H1 (cell line): ENCODE results near the gene HES4. TPM values are rescaled to one million over a fixed set of nuclear protein-coding genes. Genes with fewer than 3 reads are reported as not detected.

Experiments
- CTCF ChIA-PET: fragments of 300-600 bp; sonication (Branson Sonifier 250); formaldehyde crosslinking; loops from one replicate; lab custom pipeline; 2021; ENCODE audit not compliant: partially characterized antibody; lab: Charles Lee
- POLR2A ChIA-PET: fragments of 300-600 bp; sonication (Branson Sonifier 250); formaldehyde crosslinking; loops from one replicate; lab custom pipeline; 2021; ENCODE audit warnings: inconsistent platforms; ENCODE audit not compliant: partially characterized antibody; lab: Charles Lee
- DNase-seq, 2 experiments: peaks; one replicate each; pipeline versions ENCODE4 v3.0.0 to v3.0.0-alpha.2; 2010 to 2022; ENCODE audit warnings: low spot score in 2 of 2, low read depth in 1 of 2, mixed read lengths in 1 of 2
- FAIRE-seq: peaks from 2 replicates; lab custom pipeline; 2011; peaks lifted over from hg19 to GRCh38; lab: Jason Lieb, UNC
- H2AFZ ChIP-seq: 2 replicates; pipeline ENCODE4 v1.8.1; 2012; ENCODE audit warnings: low read length, inconsistent platforms
- H2AK5ac ChIP-seq: 2 replicates; pipeline ENCODE4 v1.6.1; 2013; ENCODE audit warnings: low read depth, low read length
- H2BK120ac ChIP-seq: replicated peaks from 2 replicates; pipeline ENCODE3; 2013; ENCODE audit warnings: low read depth, low read length, inconsistent platforms
- H2BK12ac ChIP-seq: 2 replicates; pipeline ENCODE4 v1.6.1; 2013; ENCODE audit warnings: low read depth, low read length
- H2BK15ac ChIP-seq: 2 replicates; pipeline ENCODE4 v1.6.1; 2013; ENCODE audit warnings: low read length
- H2BK20ac ChIP-seq: 2 replicates; pipeline ENCODE4 v1.6.1; 2013; ENCODE audit warnings: low read length
- H2BK5ac ChIP-seq: 2 replicates; pipeline ENCODE4 v1.6.1; 2013; ENCODE audit warnings: low read depth, low read length
- H3K14ac ChIP-seq: 2 replicates; pipeline ENCODE4 v1.6.1; 2013; ENCODE audit warnings: inconsistent platforms; ENCODE audit not compliant: insufficient read length
- H3K18ac ChIP-seq: 2 replicates; pipeline ENCODE4 v1.6.1; 2013; ENCODE audit warnings: low read length; ENCODE audit errors: extremely low read depth
- H3K23ac ChIP-seq: 2 replicates; pipeline ENCODE4 v1.6.1; 2013; ENCODE audit warnings: inconsistent platforms; ENCODE audit not compliant: insufficient read length
- H3K23me2 ChIP-seq: 2 replicates; pipeline ENCODE4 v1.6.1; 2013; ENCODE audit warnings: low read depth, low read length
- H3K27ac ChIP-seq: 2 replicates; pipeline ENCODE4 v1.6.1; 2011; ENCODE audit warnings: low read depth, low read length, inconsistent platforms
- H3K27me3 ChIP-seq, 4 experiments: replicated peaks in 1 of 4; 1 replicate in 1 of 4; 2 replicates in 3 of 4; pipeline versions ENCODE4 v1.6.1 to v1.8.1; 2011 to 2013; ENCODE audit warnings: low read length in 3 of 4, mild to moderate bottlenecking in 3 of 4, inconsistent platforms in 2 of 4, mixed read lengths in 2 of 4, moderate library complexity in 1 of 4; ENCODE audit not compliant: control insufficient read depth in 3 of 4, insufficient read depth in 3 of 4; ENCODE audit errors: extremely low read depth in 1 of 4
- H3K36me3 ChIP-seq, 4 experiments: 2 replicates each; pipeline versions ENCODE4 v1.6.1 to v1.8.1; 2011 to 2013; ENCODE audit warnings: mild to moderate bottlenecking in 4 of 4, low read length in 3 of 4, moderate library complexity in 2 of 4, control low read depth in 1 of 4, inconsistent platforms in 1 of 4; ENCODE audit not compliant: insufficient read depth in 4 of 4, control insufficient read depth in 2 of 4
- H3K4ac ChIP-seq: replicated peaks from 2 replicates; pipeline ENCODE3; 2013; ENCODE audit warnings: low read length, low read depth, mixed read lengths, inconsistent platforms; ENCODE audit not compliant: insufficient read length
- H3K4me1 ChIP-seq, 4 experiments: replicated peaks in 1 of 4; 1 replicate in 1 of 4; 2 replicates in 3 of 4; pipeline versions ENCODE4 v1.6.1 to v1.8.1; 2011 to 2013; ENCODE audit warnings: low read length in 3 of 4, inconsistent platforms in 2 of 4, mixed read lengths in 1 of 4; ENCODE audit not compliant: insufficient read depth in 4 of 4, control insufficient read depth in 3 of 4
- H3K4me2 ChIP-seq, 2 experiments: 2 replicates each; pipeline versions ENCODE4 v1.6.1 to v1.8.1; 2011 to 2013; ENCODE audit warnings: low read depth in 2 of 2, low read length in 2 of 2, control low read depth in 1 of 2, inconsistent platforms in 1 of 2, mild to moderate bottlenecking in 1 of 2; ENCODE audit not compliant: insufficient read depth in 1 of 2
- H3K4me3 ChIP-seq, 4 experiments: fragments of 200-600, 300-600 bp in 1 of 4; sonication (generic), shearing (Covaris generic), sonication (Bioruptor Twin) in 1 of 4; 2 replicates each; pipeline versions ENCODE4 v1.5.1 to v1.8.1; 2011 to 2016; ENCODE audit warnings: low read length in 4 of 4, low read depth in 3 of 4, control low read depth in 2 of 4, inconsistent platforms in 2 of 4, mild to moderate bottlenecking in 2 of 4, mixed read lengths in 1 of 4, moderate library complexity in 1 of 4; ENCODE audit not compliant: insufficient read depth in 2 of 4; ENCODE audit errors: extremely low read depth in 1 of 4
- H3K56ac ChIP-seq: replicated peaks from 2 replicates; pipeline ENCODE3; 2013; ENCODE audit warnings: low read depth, mild to moderate bottlenecking, mixed read lengths, low read length, inconsistent platforms; ENCODE audit not compliant: insufficient read length
- H3K79me1 ChIP-seq: 2 replicates; pipeline ENCODE4 v1.6.1; 2013; ENCODE audit warnings: low read depth, low read length, control low read depth
- H3K79me2 ChIP-seq, 2 experiments: 2 replicates each; pipeline versions ENCODE4 v1.6.1 to v1.8.1; 2012 to 2013; ENCODE audit warnings: low read length in 2 of 2, mild to moderate bottlenecking in 2 of 2, inconsistent platforms in 1 of 2; ENCODE audit not compliant: insufficient read depth in 2 of 2, control insufficient read depth in 1 of 2
- H3K9ac ChIP-seq, 4 experiments: replicated peaks in 1 of 4; 1 replicate in 1 of 4; 2 replicates in 3 of 4; pipeline versions ENCODE4 v1.6.1 to v1.8.1; 2011 to 2013; ENCODE audit warnings: low read depth in 3 of 4, low read length in 3 of 4, control low read depth in 2 of 4, mild to moderate bottlenecking in 2 of 4, moderate library complexity in 2 of 4, inconsistent platforms in 1 of 4; ENCODE audit errors: extremely low read depth in 1 of 4
- H3K9me3 ChIP-seq, 2 experiments: 2 replicates each; pipeline versions ENCODE4 v1.6.1 to v1.8.1; 2012 to 2013; ENCODE audit warnings: mild to moderate bottlenecking in 2 of 2, moderate library complexity in 2 of 2, control low read depth in 1 of 2, inconsistent platforms in 1 of 2, low read depth in 1 of 2, low read length in 1 of 2, mixed read lengths in 1 of 2; ENCODE audit not compliant: insufficient read depth in 2 of 2
- H4K20me1 ChIP-seq, 2 experiments: replicated peaks in 1 of 2; 2 replicates each; pipeline versions ENCODE3 to v1.8.1; 2011 to 2013; ENCODE audit warnings: inconsistent platforms in 2 of 2, low read length in 2 of 2, mild to moderate bottlenecking in 1 of 2; ENCODE audit not compliant: insufficient read depth in 2 of 2, control insufficient read depth in 1 of 2
- H4K5ac ChIP-seq: 2 replicates; pipeline ENCODE4 v1.6.1; 2013; ENCODE audit warnings: low read length, low read depth, mixed read lengths, inconsistent platforms; ENCODE audit not compliant: insufficient read length
- H4K8ac ChIP-seq: 2 replicates; pipeline ENCODE4 v1.8.0; 2013; ENCODE audit warnings: mild to moderate bottlenecking, moderate library complexity, low read length, inconsistent platforms; ENCODE audit not compliant: insufficient read depth; ENCODE audit errors: extremely low read depth
- H4K91ac ChIP-seq: replicated peaks from 2 replicates; pipeline ENCODE3; 2013; ENCODE audit warnings: low read length, mixed read lengths, inconsistent platforms; ENCODE audit not compliant: insufficient read length
- EZH2 ChIP-seq: fragments of 200-600 bp; sonication (generic); IDR thresholded peaks from 2 replicates; pipeline ENCODE4 v1.7.1; 2012; ENCODE audit warnings: low read depth, mild to moderate bottlenecking, moderate library complexity, low read length, inconsistent platforms; ENCODE audit not compliant: severe bottlenecking
- KDM1A ChIP-seq: fragments of 200-600, 300-600 bp; sonication (generic); IDR thresholded peaks from 2 replicates; pipeline ENCODE4 v1.7.1; 2016; ENCODE audit warnings: mild to moderate bottlenecking, low read length, borderline replicate concordance
- WGBS, 2 experiments: shearing (Covaris generic) in 1 of 2; methylation state at CpG; one replicate each; pipeline versions ENCODE4 v1.1.6 to v1.1.7; 2013 to 2015; ENCODE audit warnings: low lambda C conversion rate in 2 of 2, mixed read lengths in 2 of 2, inconsistent platforms in 1 of 2, low coverage in 1 of 2, missing lambda C conversion rate in 1 of 2; ENCODE audit not compliant: insufficient replicate concordance in 2 of 2, insufficient coverage in 1 of 2, insufficient read length in 1 of 2; ENCODE audit errors: extremely low coverage in 1 of 2, missing lambda C conversion rate in 1 of 2; 5-methylcytosine and 5-hydroxymethylcytosine counted together
- polyA plus RNA-seq, 7 experiments: library from polyadenylated mRNA; depleted of rRNA in 3 of 7; stranded (reverse) in 5 of 7; unstranded in 2 of 7; fragments of >200 nt in 5 of 7; fragments of 200-250 nt in 2 of 7; gene quantifications; 1 replicate in 5 of 7; 2 replicates in 1 of 7; 4 replicates in 1 of 7; pipeline versions ENCODE4 v1.2.1 to v1.2.3, GENCODE V29; 2011 to 2013; ENCODE audit warnings: missing spikeins in 2 of 7, mixed read lengths in 2 of 7
- total RNA-seq: library from RNA; stranded (reverse); fragmentation: NEBNext Ultra II Directional; extraction: Animal tissue kit (Norgen Biotek cat#: 25700); gene quantifications from 2 replicates; pipeline ENCODE4 v1.2.1, GENCODE V29; 2021

HES4 gene
- total and polyA plus RNA-seq, 2 of the 8 experiments (the other 6 are each of a cell fraction or from before 2014, with no cell fraction given) = 2.8 to 3.5 TPM

DNA sequence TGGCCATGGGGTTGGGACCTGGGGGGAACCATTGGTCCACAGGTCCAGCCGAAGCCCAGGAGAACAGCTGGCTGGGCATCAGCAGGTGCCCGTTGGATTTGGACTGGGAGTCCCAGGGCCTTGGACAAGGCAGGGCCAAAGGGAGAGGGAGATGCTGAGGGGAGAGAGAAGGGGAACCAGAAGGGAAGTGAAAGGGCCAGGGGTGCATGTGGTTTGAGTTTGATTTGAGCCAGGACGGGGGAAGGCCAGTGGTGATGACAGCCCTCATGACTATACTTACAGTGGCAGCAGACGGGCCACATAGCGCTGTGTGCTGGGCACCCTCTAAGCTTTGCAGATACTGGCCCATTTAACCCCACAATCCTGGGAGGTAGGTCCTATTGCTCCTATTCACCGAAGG, 38.8 kb upstream of the HES4 start:
- Histone ChIP-seq H3K79me1 (peaks cover 5% of the 10 kb centered on the region; the same call in 1 of the 2 replicates), H2BK5ac (no peak overlapping the region), H3K9ac (no peak overlapping the region), H2BK15ac (no peak overlapping the region), H3K56ac (no peak overlapping the region), H2AFZ (no peak overlapping the region), H3K27ac (no peak overlapping the region), H2BK12ac (no peak overlapping the region), H2AK5ac (no peak overlapping the region), H3K4me2 (no peak overlapping the region; a peak in 1 of 4 replicates), H4K20me1 (peaks cover 53 to 68% of the 10 kb centered on the region in 2 experiments), H3K79me2 (no peaks in the 10 kb centered on the region), H3K14ac (no peak overlapping the region), H3K23me2 (peaks cover 13% of the 10 kb centered on the region; the same call in 1 of the 2 replicates), H3K36me3 (peaks cover 0 to 19% (median 1%) of the 10 kb centered on the region in 4 experiments; a peak in 2 of 8 replicates), H3K4me1 (peaks cover 0 to 17% (median 4%) of the 10 kb centered on the region in 4 experiments; a peak in 5 of 7 replicates), H3K27me3 (peaks cover 0 to 41% (median 30%) of the 10 kb centered on the region in 4 experiments; a peak in 5 of 7 replicates), H4K8ac (no peak overlapping the region), H3K23ac (no peak overlapping the region), H3K4ac (no peak overlapping the region), H2BK20ac (no peak overlapping the region), H4K5ac (no peak overlapping the region), H4K91ac (no peak overlapping the region), H3K18ac (no peak overlapping the region), H3K4me3 (no peak overlapping the region), H2BK120ac (no peak overlapping the region), H3K9me3 (no peaks in the 10 kb centered on the region)
- TF ChIP-seq EZH2 (peak; percentile 5), KDM1A (no peak)
- no peak for DNase-seq
- ChIA-PET CTCF (interaction anchor here (0.6 to 5.8 kb wide), 10 partner anchors 21 to 212 kb away, joined by 3 to 70 read pairs (median 4); partner anchors contain the start of gene ISG15), POLR2A (interaction anchor here (0.5 to 10.9 kb wide), 12 partner anchors 7 to 230 kb away, joined by 3 to 245 read pairs (median 6); partner anchors contain the start of genes AGRN and ISG15)
- FAIRE-seq = no peak
- 82% methylated on average over 5 of the region's 6 CpGs; no CpG with 5 or more reads in 1 of the 2 experiments for WGBS, 2 experiments
